IMR-90 (cell line): ENCODE data around the gene MEIS2. TPM values are rescaled to one million over a fixed set of nuclear protein-coding genes. Genes with fewer than 3 reads are reported as not detected.
A peak's percentile ranks its signal among the peaks of the same experiment; 100 is the strongest.

Source experiments
- ATAC-seq: fragments of 200-7000 bp; cut with Tn5 transposase; 2 replicates; pipeline ENCODE4 v1.9.1; 2020; ENCODE audit warnings: low read depth, mild to moderate bottlenecking, moderate library complexity
- BruUV-seq: library from RNA; stranded (reverse); fragments of 400-500 nt; replicated peaks from 2 replicates; lab custom pipeline; 2021; lab: Mats Ljungman, UMichigan
- CTCF ChIA-PET: fragments of 300-600 bp; formaldehyde crosslinking; extraction: SDS; loops from one replicate; lab custom pipeline; 2021; ENCODE audit warnings: antibody characterized with exemption; lab: Yijun Ruan, JAX
- POLR2A ChIA-PET: fragments of 300-600 bp; sonication (Branson Sonifier 250); formaldehyde crosslinking; loops from one replicate; lab custom pipeline; 2022; ENCODE audit warnings: antibody characterized with exemption; ENCODE audit not compliant: unreplicated experiment; lab: Charles Lee
- DNase-seq: peaks from one replicate; pipeline ENCODE4 v3.0.0; 2013
- H2AFZ ChIP-seq: replicated peaks from 2 replicates; pipeline ENCODE3; 2013; ENCODE audit warnings: low read length, mild to moderate bottlenecking; ENCODE audit not compliant: poor library complexity
- H2AK5ac ChIP-seq: 2 replicates; pipeline ENCODE4 v1.6.1; 2013; ENCODE audit warnings: low read depth, low read length, inconsistent platforms
- H2AK9ac ChIP-seq: replicated peaks from 2 replicates; pipeline ENCODE3; 2013; ENCODE audit warnings: mild to moderate bottlenecking, low read depth, low read length, moderate library complexity; ENCODE audit not compliant: poor library complexity
- H2BK120ac ChIP-seq: 2 replicates; pipeline ENCODE4 v1.6.1; 2013; ENCODE audit warnings: low read depth, low read length, inconsistent platforms
- H2BK15ac ChIP-seq: 3 replicates; pipeline ENCODE4 v1.6.1; 2013; ENCODE audit warnings: low read depth, low read length, inconsistent platforms
- H2BK20ac ChIP-seq: 2 replicates; pipeline ENCODE4 v1.6.1; 2013; ENCODE audit warnings: low read depth, mild to moderate bottlenecking, inconsistent platforms, low read length, moderate library complexity
- H2BK5ac ChIP-seq: 2 replicates; pipeline ENCODE4 v1.6.1; 2013; ENCODE audit warnings: mild to moderate bottlenecking, low read depth, low read length, inconsistent platforms; ENCODE audit not compliant: poor library complexity, severe bottlenecking
- H3K14ac ChIP-seq: replicated peaks from 2 replicates; pipeline ENCODE4 v1.6.1; 2013; ENCODE audit warnings: low read depth, low read length, inconsistent platforms
- H3K18ac ChIP-seq: 2 replicates; pipeline ENCODE4 v1.6.1; 2013; ENCODE audit warnings: low read depth, low read length, control low read depth
- H3K23ac ChIP-seq: 2 replicates; pipeline ENCODE4 v1.6.1; 2013; ENCODE audit warnings: low read depth, low read length, inconsistent platforms
- H3K27ac ChIP-seq: 2 replicates; pipeline ENCODE4 v1.5.1; 2013; ENCODE audit warnings: mild to moderate bottlenecking, control low read depth, low read length; ENCODE audit not compliant: insufficient read depth
- H3K27me3 ChIP-seq: 2 replicates; pipeline ENCODE4 v1.6.1; 2013; ENCODE audit warnings: low read length; ENCODE audit not compliant: control insufficient read depth, insufficient read depth
- H3K36me3 ChIP-seq: 2 replicates; pipeline ENCODE4 v1.6.1; 2013; ENCODE audit warnings: low read length, mixed read lengths; ENCODE audit not compliant: control insufficient read depth, insufficient read depth
- H3K4ac ChIP-seq: 2 replicates; pipeline ENCODE4 v1.6.1; 2013; ENCODE audit warnings: low read depth, low read length, inconsistent platforms
- H3K4me1 ChIP-seq: 2 replicates; pipeline ENCODE4 v1.6.1; 2013; ENCODE audit warnings: low read length, mixed read lengths; ENCODE audit not compliant: control insufficient read depth, insufficient read depth
- H3K4me2 ChIP-seq: 2 replicates; pipeline ENCODE4 v1.6.1; 2013; ENCODE audit warnings: low read depth, mild to moderate bottlenecking, control low read depth, low read length, moderate library complexity
- H3K4me3 ChIP-seq: 2 replicates; pipeline ENCODE4 v1.5.1; 2013; ENCODE audit warnings: low read depth, mild to moderate bottlenecking, control low read depth, low read length, moderate library complexity; ENCODE audit not compliant: insufficient read depth
- H3K56ac ChIP-seq: 2 replicates; pipeline ENCODE4 v1.6.1; 2013; ENCODE audit warnings: low read length, inconsistent platforms; ENCODE audit not compliant: insufficient read depth; ENCODE audit errors: extremely low read depth
- H3K79me1 ChIP-seq, 2 experiments: 2 replicates each; pipeline ENCODE4 v1.6.1; 2013; ENCODE audit warnings: low read length in 2 of 2, inconsistent platforms in 1 of 2, low read depth in 1 of 2
- H3K9ac ChIP-seq: 2 replicates; pipeline ENCODE4 v1.6.1; 2013; ENCODE audit warnings: low read depth, low read length, control low read depth
- H3K9me1 ChIP-seq: 2 replicates; pipeline ENCODE4 v1.6.1; 2013; ENCODE audit warnings: low read length, inconsistent platforms; ENCODE audit not compliant: insufficient read depth
- H3K9me3 ChIP-seq: 2 replicates; pipeline ENCODE4 v1.6.1; 2013; ENCODE audit warnings: low read length; ENCODE audit not compliant: control insufficient read depth, insufficient read depth
- H4K20me1 ChIP-seq: 2 replicates; pipeline ENCODE4 v1.6.1; 2013; ENCODE audit warnings: low read length, inconsistent platforms; ENCODE audit not compliant: insufficient read depth
- H4K5ac ChIP-seq: 2 replicates; pipeline ENCODE4 v1.6.1; 2013; ENCODE audit warnings: mild to moderate bottlenecking, low read depth, low read length, control low read depth
- H4K8ac ChIP-seq, 2 experiments: 2 replicates each; pipeline ENCODE4 v1.6.1; 2013; ENCODE audit warnings: low read depth in 2 of 2, low read length in 2 of 2, control low read depth in 1 of 2, inconsistent platforms in 1 of 2
- H4K91ac ChIP-seq: 2 replicates; pipeline ENCODE4 v1.6.1; 2013; ENCODE audit warnings: low read depth, low read length, inconsistent platforms; ENCODE audit not compliant: insufficient read depth
- BHLHE40 ChIP-seq: fragments of 150-350 bp; IDR thresholded peaks from 2 replicates; pipeline ENCODE4 v1.6.1; 2016; ENCODE audit warnings: mild to moderate bottlenecking, low read depth, low read length
- CEBPB ChIP-seq: IDR thresholded peaks from 2 replicates; pipeline ENCODE4 v1.6.1; 2012; ENCODE audit warnings: low read depth, low read length, improper control_type of control experiment
- CHD1 ChIP-seq: IDR thresholded peaks from 2 replicates; pipeline ENCODE4 v1.6.1; 2012; ENCODE audit warnings: low read depth, low read length, improper control_type of control experiment
- FOS ChIP-seq: fragments of 150-350 bp; IDR thresholded peaks from 2 replicates; pipeline ENCODE4 v1.6.1; 2016; ENCODE audit warnings: low read depth, low read length
- MAFK ChIP-seq: IDR thresholded peaks from 2 replicates; pipeline ENCODE4 v1.6.1; 2012; ENCODE audit warnings: low read depth, low read length, improper control_type of control experiment
- MAZ ChIP-seq: IDR thresholded peaks from 2 replicates; pipeline ENCODE4 v1.6.1; 2012; ENCODE audit warnings: low read depth, mild to moderate bottlenecking, low read length, improper control_type of control experiment, moderate library complexity, borderline replicate concordance
- NFE2L2 ChIP-seq: fragments of 150-350 bp; IDR thresholded peaks from 2 replicates; pipeline ENCODE4 v1.6.1; 2016; ENCODE audit warnings: low read depth, mild to moderate bottlenecking, low read length
- POLR2A ChIP-seq: IDR thresholded peaks from 2 replicates; pipeline ENCODE4 v1.6.1; 2012; ENCODE audit warnings: mild to moderate bottlenecking, low read depth, low read length
- RCOR1 ChIP-seq: IDR thresholded peaks from 2 replicates; pipeline ENCODE4 v1.6.1; 2012; ENCODE audit warnings: mild to moderate bottlenecking, low read length, improper control_type of control experiment; ENCODE audit not compliant: insufficient replicate concordance
- RFX5 ChIP-seq: IDR thresholded peaks from 2 replicates; pipeline ENCODE4 v1.8.0; 2012; ENCODE audit warnings: low read depth, mild to moderate bottlenecking, low read length, moderate library complexity
- USF2 ChIP-seq: fragments of 150-350 bp; IDR thresholded peaks from 2 replicates; pipeline ENCODE4 v1.6.1; 2017; ENCODE audit warnings: mild to moderate bottlenecking, antibody characterized with exemption, low read length, low read depth
- WGBS, 2 experiments: methylation state at CpG; one replicate each; pipeline versions ENCODE4 v1.1.5 to v1.1.7; 2013; ENCODE audit warnings: missing lambda C conversion rate in 2 of 2; ENCODE audit not compliant: insufficient read length in 1 of 2; ENCODE audit errors: extremely low coverage in 2 of 2; 5-methylcytosine and 5-hydroxymethylcytosine counted together
- dilution Hi-C: fragments of 300-500 bp; cut with HindIII; formaldehyde crosslinking; loops from one replicate; pipeline ENCODE4 v1.14.3; 2018; ENCODE audit warnings: low sequenced_read_pairs; ENCODE audit not compliant: unreplicated experiment
- in situ Hi-C: fragments of 300-500 bp; cut with MboI; formaldehyde crosslinking; loops from 3 replicates; pipeline ENCODE4 v1.14.3; 2019; ENCODE audit warnings: low sequenced_read_pairs, inconsistent platforms, mixed read lengths
- intact Hi-C: fragments of 100-400 bp; cut with micrococcal nuclease; formaldehyde crosslinking; loops from 2 replicates; pipeline ENCODE4 v1.10.0; 2022
- polyA plus RNA-seq, 3 experiments: library from polyadenylated mRNA; depleted of rRNA; stranded (reverse); fragments of >200 nt; gene quantifications; 2 replicates each; pipeline ENCODE4 v1.2.3, GENCODE V29; 2012; ENCODE audit warnings: low replicate concordance in 1 of 3
- total RNA-seq: library from RNA; depleted of rRNA; stranded (reverse); fragments of >200 nt; gene quantifications from 2 replicates; pipeline ENCODE4 v1.2.3, GENCODE V29; 2012

MEIS2 gene
- total and polyA plus RNA-seq, 2 of the 4 experiments (the other 2 are of a cell fraction) = 70.1 to 71.3 TPM

- no peak overlapping the region for H3K23ac ChIP-seq
- BruUV-seq = no TSS peak
- H4K91ac ChIP-seq = no peak overlapping the region
- ATAC-seq (0 out of 2 replicates have a peak, but pooled peaks have one; percentile 17), DNase-seq (peak; percentile 54)
- no CpG with 5 or more reads among the region's 6 CpGs for WGBS, 2 experiments
- no peak for TF ChIP-seq RFX5
- TF ChIP-seq NFE2L2 = no peak
- TF ChIP-seq USF2 = no peak
- no peak for TF ChIP-seq FOS
- no peak for TF ChIP-seq RCOR1
- no peak for TF ChIP-seq POLR2A
- TF ChIP-seq CEBPB = no peak
- no peak for TF ChIP-seq CHD1
- peak; percentile 100 for TF ChIP-seq MAFK
- TF ChIP-seq BHLHE40 = peak; percentile 7; the same call in 1 of the 2 replicates
- no peak for TF ChIP-seq MAZ
- no peaks in the 10 kb centered on the region for H3K27me3 ChIP-seq
- in situ Hi-C loops = loop anchor here (25.0 kb wide), 1 partner anchor 834 kb away; no protein-coding TSS in a partner anchor
- H2BK120ac ChIP-seq = no peak overlapping the region
- no peak overlapping the region for H3K27ac ChIP-seq
- H2AK5ac ChIP-seq = no peak overlapping the region
- peaks cover 35 to 66% of the 10 kb centered on the region in 2 experiments for H3K79me1 ChIP-seq
- CTCF ChIA-PET = interaction anchor here (0.6 kb wide), 1 partner anchor 878 kb away, joined by 3 read pairs; no protein-coding TSS in a partner anchor
- no peak overlapping the region for H2AK9ac ChIP-seq
- no peak overlapping the region for H4K8ac ChIP-seq
- no peak overlapping the region for H3K14ac ChIP-seq
- no peak overlapping the region for H3K4ac ChIP-seq
- H4K5ac ChIP-seq = no peak overlapping the region
- H3K18ac ChIP-seq = no peak overlapping the region
- H3K56ac ChIP-seq = no peak overlapping the region
- H3K4me2 ChIP-seq = peak overlapping the region; percentile 27; the same call in 1 of the 2 replicates
- no peak overlapping the region for H3K9ac ChIP-seq
- POLR2A ChIA-PET = no interaction called here
- no peak overlapping the region for H3K4me3 ChIP-seq
- H3K4me1 ChIP-seq = peaks cover 2% of the 10 kb centered on the region
- H3K9me1 ChIP-seq = peaks cover 2% of the 10 kb centered on the region; the same call in 1 of the 2 replicates
- H2BK20ac ChIP-seq = no peak overlapping the region
- H3K36me3 ChIP-seq = no peaks in the 10 kb centered on the region; the same call in none of the 2 replicates
- H4K20me1 ChIP-seq = no peaks in the 10 kb centered on the region
- intact Hi-C loops = no loop called here
- H3K9me3 ChIP-seq = no peaks in the 10 kb centered on the region
- no peak overlapping the region for H2AFZ ChIP-seq
- H2BK15ac ChIP-seq = no peak overlapping the region
- dilution Hi-C loops = no loop called here
- no peak overlapping the region for H2BK5ac ChIP-seq
Observed at GRCh38 chr15:37053166-37053565, 47.2 kb downstream of the MEIS2 start.
